Spleen (tissue), 11 donors: ENCODE data around the gene MAP7D3. TPM values are rescaled to one million over a fixed set of nuclear protein-coding genes. Genes with fewer than 3 reads are reported as not detected.

Experiments
- DNase-seq: peaks from one replicate; pipeline ENCODE4 v3.0.0-alpha.2; 2020
- H3K27ac ChIP-seq, 8 donors: fragments of 200-600 bp; sonication (generic) in 7 of 8; 1 replicate in 4 of 8; 2 replicates in 4 of 8; pipeline versions ENCODE4 v1.5.0 to v1.8.0; 2016 to 2021; ENCODE audit warnings: inconsistent platforms in 4 of 8, mild to moderate bottlenecking in 4 of 8, moderate library complexity in 1 of 8
- H3K27me3 ChIP-seq, 7 donors: fragments of 200-600 bp; sonication (generic) in 6 of 7; replicated peaks in 1 of 7; 1 replicate in 4 of 7; 2 replicates in 3 of 7; pipeline versions ENCODE4 v1.5.0 to v1.8.0; 2016 to 2021; ENCODE audit warnings: inconsistent platforms in 3 of 7, mild to moderate bottlenecking in 1 of 7
- H3K36me3 ChIP-seq, 6 donors: fragments of 200-600 bp; sonication (generic) in 5 of 6; 1 replicate in 4 of 6; 2 replicates in 2 of 6; pipeline versions ENCODE4 v1.5.0 to v1.8.0; 2016 to 2021; ENCODE audit warnings: inconsistent platforms in 2 of 6
- H3K4me1 ChIP-seq, 6 donors: fragments of 200-600 bp; sonication (generic) in 5 of 6; 1 replicate in 3 of 6; 2 replicates in 3 of 6; pipeline versions ENCODE4 v1.5.0 to v1.8.0; 2016 to 2021; ENCODE audit warnings: inconsistent platforms in 3 of 6
- H3K4me3 ChIP-seq, 8 donors: fragments of 200-600 bp; sonication (generic) in 7 of 8; 1 replicate in 4 of 8; 2 replicates in 4 of 8; pipeline versions ENCODE4 v1.5.0 to v1.8.0; 2016 to 2021; ENCODE audit warnings: inconsistent platforms in 4 of 8, mild to moderate bottlenecking in 4 of 8, moderate library complexity in 2 of 8
- H3K9me3 ChIP-seq, 8 donors: fragments of 200-600 bp; sonication (generic) in 7 of 8; 1 replicate in 4 of 8; 2 replicates in 4 of 8; pipeline versions ENCODE4 v1.5.0 to v1.8.0; 2016 to 2021; ENCODE audit warnings: inconsistent platforms in 4 of 8
- CTCF ChIP-seq, 11 experiments: fragments of 200-600 bp in 7 of 11; fragments of 450-650 bp in 4 of 11; sonication (generic) in 4 of 11; IDR thresholded peaks in 8 of 11; conservative IDR thresholded peaks in 3 of 11; 1 replicate in 7 of 11; 2 replicates in 4 of 11; pipeline versions ENCODE4 v1.4.0 to v1.8.0; 2016 to 2021; ENCODE audit warnings: antibody characterized with exemption in 11 of 11, inconsistent platforms in 4 of 11, mild to moderate bottlenecking in 1 of 11
- POLR2A ChIP-seq, 3 donors: fragments of 450-650 bp; IDR thresholded peaks; one replicate each; pipeline ENCODE4 v1.5.1; 2017; ENCODE audit warnings: antibody characterized with exemption in 3 of 3, mild to moderate bottlenecking in 1 of 3
- POLR2AphosphoS5 ChIP-seq, 3 donors: sonication (generic); formaldehyde crosslinking; IDR thresholded peaks; one replicate each; pipeline ENCODE4 v1.5.1; 2017; ENCODE audit warnings: antibody characterized with exemption in 3 of 3
- WGBS, 5 donors: extraction: QIAGEN DNeasy Blood & Tissue Kit in 3 of 5; methylation state at CpG; one replicate each; pipeline versions ENCODE4 v1.1.5 to v1.1.7; 2013 to 2018; 5-methylcytosine and 5-hydroxymethylcytosine counted together
- intact Hi-C: fragments of 100-400 bp; cut with DNase I; formaldehyde crosslinking; loops from one replicate; pipeline ENCODE4 v1.15.0; 2023; ENCODE audit warnings: low total_unique reads
- polyA plus RNA-seq, 3 donors: library from polyadenylated mRNA; stranded (reverse); fragments of 200-250 nt; gene quantifications; one replicate each; pipeline ENCODE4 v1.2.1, GENCODE V29; 2013
- total RNA-seq, 7 donors: library from RNA; depleted of rRNA in 3 of 7; stranded (reverse); fragments of >200 nt in 3 of 7; fragmentation: NEBNext Ultra II Directional in 4 of 7; extraction: Animal tissue kit (Norgen Biotek cat#: 25700) in 4 of 7; gene quantifications; one replicate each; pipeline versions ENCODE4 v1.1.0 to v1.2.1, GENCODE V29; 2016 to 2021
- donor health status: healthy with polysubstance abuse.
- donor health status: DM: no; HTN: no; CAD: no; lungs with moderate emphysema.
- donor health status: DM: no; HTN: no; CAD: no.
- donor health status: Bipolar disorder and iron deficiency.
- donor health status: healthy.
- donor health status: DM: no; HTN: no; CAD: no.
- donor health status: DM: yes; HTN: yes; CAD: no.

MAP7D3 gene
- total and polyA plus RNA-seq, 10 donors: 7.4 to 17.6 (median 12.2) TPM

- H3K9me3 ChIP-seq: no peaks in the 10 kb centered on the region
- H3K27me3 ChIP-seq: no peaks in the 10 kb centered on the region
- TF ChIP-seq CTCF (IDR thresholded peaks at IDR 0.05 in 8 of 11, conservative IDR thresholded peaks at IDR 0.05 in 3 of 11) (no peak), POLR2A (IDR thresholded peaks at IDR 0.05) (no peak), POLR2AphosphoS5 (IDR thresholded peaks at IDR 0.05) (no peak)
- H3K4me1 ChIP-seq: peaks cover 0 to 3% (median 0%) of the 10 kb centered on the region in 6 donors
- H3K27ac ChIP-seq: peak overlapping the region in 2 of 8 donors; percentile 11 to 21
- DNase-seq: no peak
- intact Hi-C loops: no loop called here
- WGBS, 5 donors: 3 to 26% (median 7%) methylated on average over 4 of the region's 4 CpGs
- no peak overlapping the region for H3K4me3 ChIP-seq
- no peaks in the 10 kb centered on the region for H3K36me3 ChIP-seq
Measured at GRCh38 chrX:136259543-136259942, 8.3 kb upstream of the MAP7D3 start.

GRCh38 chrX:136258951-136259350 lies 7.8 kb upstream of the MAP7D3 start:
- intact Hi-C loops: no loop called here
- H3K4me1 ChIP-seq: peaks cover 0 to 3% (median 0%) of the 10 kb centered on the region in 6 donors
- no peaks in the 10 kb centered on the region for H3K36me3 ChIP-seq
- no peaks in the 10 kb centered on the region for H3K27me3 ChIP-seq
- peak overlapping the region in 2 of 8 donors; percentile 11 to 21 for H3K27ac ChIP-seq
- WGBS, 5 donors: 77 to 100% (median 91%) methylated on average over 1 of the region's 1 CpG
- no peak for DNase-seq
- TF ChIP-seq CTCF (IDR thresholded peaks at IDR 0.05 in 8 of 11, conservative IDR thresholded peaks at IDR 0.05 in 3 of 11) (no peak), POLR2A (IDR thresholded peaks at IDR 0.05) (no peak), POLR2AphosphoS5 (IDR thresholded peaks at IDR 0.05) (no peak)
- no peak overlapping the region for H3K4me3 ChIP-seq
- no peaks in the 10 kb centered on the region for H3K9me3 ChIP-seq

GRCh38 chrX:136256026-136256425 lies 4.8 kb upstream of the MAP7D3 start:
- peaks cover 0 to 7% (median 2%) of the 10 kb centered on the region in 6 donors for H3K4me1 ChIP-seq
- no peaks in the 10 kb centered on the region for H3K9me3 ChIP-seq
- no peaks in the 10 kb centered on the region for H3K36me3 ChIP-seq
- no peak overlapping the region for H3K27ac ChIP-seq
- TF ChIP-seq POLR2A (IDR thresholded peaks at IDR 0.05) (no peak), POLR2AphosphoS5 (IDR thresholded peaks at IDR 0.05) (no peak), CTCF (IDR thresholded peaks at IDR 0.05 in 8 of 11, conservative IDR thresholded peaks at IDR 0.05 in 3 of 11) (no peak)
- DNase-seq: no peak
- H3K4me3 ChIP-seq: no peak overlapping the region
- peaks cover 0 to under 1% (median 0%) of the 10 kb centered on the region in 7 donors for H3K27me3 ChIP-seq
- intact Hi-C loops: no loop called here
- 46 to 81% (median 53%) methylated on average over 7 of the region's 7 CpGs for WGBS, 5 donors

- no peaks in the 10 kb centered on the region for H3K36me3 ChIP-seq
- intact Hi-C loops: no loop called here
- 53 to 73% (median 64%) methylated on average over 5 of the region's 5 CpGs for whole genome bisulfite sequencing, 5 donors
- peaks cover 0 to 7% (median 2%) of the 10 kb centered on the region in 6 donors for H3K4me1 ChIP-seq
- H3K27me3 ChIP-seq: peaks cover 0 to 4% (median 0%) of the 10 kb centered on the region in 7 donors
- H3K9me3 ChIP-seq: no peaks in the 10 kb centered on the region
- no peak for DNase-seq
- H3K4me3 ChIP-seq: no peak overlapping the region
- TF ChIP-seq CTCF (IDR thresholded peaks at IDR 0.05 in 8 of 11, conservative IDR thresholded peaks at IDR 0.05 in 3 of 11): no peak
- no peak for TF ChIP-seq POLR2AphosphoS5 (IDR thresholded peaks at IDR 0.05)
- TF ChIP-seq POLR2A (IDR thresholded peaks at IDR 0.05): no peak
- no peak overlapping the region for H3K27ac ChIP-seq
Measured at GRCh38 chrX:136255541-136255940, 4.3 kb upstream of the MAP7D3 start.
